ENCODE measurements around the gene MMAB.

DNA sequence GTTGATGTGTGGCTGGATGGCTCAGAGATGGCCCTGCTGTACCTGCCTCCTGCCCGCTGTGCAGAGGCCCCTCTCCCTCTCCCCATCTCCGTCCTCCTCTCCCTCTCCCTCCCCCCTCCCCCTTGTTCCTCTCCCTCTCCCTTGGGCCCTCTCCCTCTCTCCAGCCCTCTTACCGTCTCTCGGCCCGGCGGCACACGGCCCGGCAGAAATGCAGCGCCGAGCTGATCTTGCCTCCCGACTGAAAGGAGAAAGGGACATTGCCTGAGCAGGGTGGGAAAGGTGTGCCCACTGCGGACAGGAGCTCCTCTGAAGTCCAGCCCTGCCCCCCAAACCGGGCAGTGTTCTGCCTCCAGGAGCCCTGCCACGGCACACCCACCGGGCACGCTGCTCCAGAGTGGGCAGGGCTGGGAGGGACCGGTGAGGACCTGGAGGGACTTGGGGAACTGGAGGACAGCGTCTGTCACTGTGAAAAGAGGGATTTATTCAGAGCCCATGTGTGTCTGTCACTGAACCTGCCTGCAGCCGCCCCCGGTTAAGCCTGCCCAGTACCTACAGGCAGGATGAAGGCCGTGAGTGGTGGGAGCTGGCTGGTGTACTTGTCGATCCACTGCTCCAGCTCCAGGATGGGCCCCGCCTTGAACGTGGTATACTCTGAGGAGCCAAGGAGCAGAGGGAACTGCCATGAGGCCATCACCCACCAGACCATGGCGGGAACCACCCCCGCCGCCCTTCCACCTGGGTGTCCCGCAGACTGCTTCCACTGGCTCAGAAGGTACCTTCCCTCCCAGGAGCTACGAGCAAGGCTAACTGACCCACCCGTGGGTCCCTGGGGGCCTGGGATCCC, 12.2 kb downstream of the MMAB start:
- TF ChIP-seq EZH2 (IDR thresholded peaks at IDR 0.05; ENCODE audit: low read length, missing control alignments), result no peak
- TF ChIP-seq, protein P1, sequence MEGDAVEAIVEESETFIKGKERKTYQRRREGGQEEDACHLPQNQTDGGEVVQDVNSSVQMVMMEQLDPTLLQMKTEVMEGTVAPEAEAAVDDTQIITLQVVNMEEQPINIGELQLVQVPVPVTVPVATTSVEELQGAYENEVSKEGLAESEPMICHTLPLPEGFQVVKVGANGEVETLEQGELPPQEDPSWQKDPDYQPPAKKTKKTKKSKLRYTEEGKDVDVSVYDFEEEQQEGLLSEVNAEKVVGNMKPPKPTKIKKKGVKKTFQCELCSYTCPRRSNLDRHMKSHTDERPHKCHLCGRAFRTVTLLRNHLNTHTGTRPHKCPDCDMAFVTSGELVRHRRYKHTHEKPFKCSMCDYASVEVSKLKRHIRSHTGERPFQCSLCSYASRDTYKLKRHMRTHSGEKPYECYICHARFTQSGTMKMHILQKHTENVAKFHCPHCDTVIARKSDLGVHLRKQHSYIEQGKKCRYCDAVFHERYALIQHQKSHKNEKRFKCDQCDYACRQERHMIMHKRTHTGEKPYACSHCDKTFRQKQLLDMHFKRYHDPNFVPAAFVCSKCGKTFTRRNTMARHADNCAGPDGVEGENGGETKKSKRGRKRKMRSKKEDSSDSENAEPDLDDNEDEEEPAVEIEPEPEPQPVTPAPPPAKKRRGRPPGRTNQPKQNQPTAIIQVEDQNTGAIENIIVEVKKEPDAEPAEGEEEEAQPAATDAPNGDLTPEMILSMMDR (conservative IDR thresholded peaks at IDR 0.05 in 1 of 2, IDR thresholded peaks at IDR 0.05 in 1 of 2; ENCODE audit: low read depth in 1 of 2, low read length in 2 of 2), result no peak

All from fibroblast of lung (primary cell).